OCI-LY1 (cell line): ENCODE data around the gene CIPC.

ENCODE experiments used
- H2AFZ ChIP-seq: fragments of 200-600 bp; sonication (generic), shearing (Covaris generic); 2 replicates; pipeline ENCODE4 v1.6.0; 2014; ENCODE audit warnings: antibody characterized with exemption, mild to moderate bottlenecking, low read length
- H3F3A ChIP-seq: fragments of 200-600 bp; sonication (generic), shearing (Covaris generic); 2 replicates; pipeline ENCODE4 v1.6.0; 2014; ENCODE audit warnings: mild to moderate bottlenecking, antibody characterized with exemption, low read length, moderate library complexity; ENCODE audit not compliant: insufficient read depth
- H3K27ac ChIP-seq: fragments of 200-600 bp; sonication (generic); 2 replicates; pipeline ENCODE4 v1.5.1; 2014; ENCODE audit warnings: low read length, mixed run types, mild to moderate bottlenecking, low read depth; ENCODE audit not compliant: poor library complexity, severe bottlenecking
- H3K27me3 ChIP-seq: fragments of 200-600 bp; sonication (generic); 2 replicates; pipeline ENCODE4 v1.6.0; 2014; ENCODE audit warnings: antibody characterized with exemption, mild to moderate bottlenecking, low read length, moderate library complexity; ENCODE audit not compliant: insufficient read depth
- H3K36me3 ChIP-seq: fragments of 200-600 bp; sonication (generic); 2 replicates; pipeline ENCODE4 v1.6.1; 2014; ENCODE audit warnings: mild to moderate bottlenecking, antibody characterized with exemption, low read length, moderate library complexity, mixed read lengths; ENCODE audit not compliant: insufficient read depth
- H3K4me1 ChIP-seq: fragments of 200-600 bp; sonication (generic); 2 replicates; pipeline ENCODE4 v1.5.1; 2014; ENCODE audit warnings: mild to moderate bottlenecking, low read length, moderate library complexity; ENCODE audit not compliant: insufficient read depth, severe bottlenecking
- H3K4me2 ChIP-seq: fragments of 200-600 bp; sonication (generic), shearing (Covaris generic); 2 replicates; pipeline ENCODE4 v1.6.1; 2014; ENCODE audit warnings: low read length
- H3K4me3 ChIP-seq: fragments of 200-600 bp; sonication (generic); 2 replicates; pipeline ENCODE4 v1.5.1; 2014; ENCODE audit warnings: low read length, low read depth, mild to moderate bottlenecking, mixed read lengths; ENCODE audit not compliant: poor library complexity, severe bottlenecking
- H3K79me2 ChIP-seq: fragments of 200-600 bp; shearing (Covaris generic); 2 replicates; pipeline ENCODE4 v1.6.1; 2016; ENCODE audit warnings: mixed run types, low read length, mixed read lengths; ENCODE audit not compliant: insufficient read depth
- H3K9ac ChIP-seq: fragments of 200-600 bp; sonication (generic), shearing (Covaris generic); 2 replicates; pipeline ENCODE4 v1.6.1; 2014; ENCODE audit warnings: mild to moderate bottlenecking, low read length, mixed read lengths
- H3K9me2 ChIP-seq: fragments of 200-600 bp; sonication (generic), shearing (Covaris generic); 2 replicates; pipeline ENCODE4 v1.6.1; 2014; ENCODE audit warnings: low read depth, mild to moderate bottlenecking, low read length, mixed read lengths
- H3K9me3 ChIP-seq: fragments of 200-600 bp; shearing (Covaris generic); 2 replicates; pipeline ENCODE4 v1.6.1; 2014; ENCODE audit warnings: low read length, mixed read lengths
- H4K20me1 ChIP-seq: fragments of 200-600 bp; sonication (generic), shearing (Covaris generic); 2 replicates; pipeline ENCODE4 v1.6.0; 2016; ENCODE audit warnings: mild to moderate bottlenecking, low read length; ENCODE audit not compliant: insufficient read depth
- EZH2 ChIP-seq: fragments of 200-600 bp; sonication (generic), shearing (Covaris generic); IDR thresholded peaks from 2 replicates; pipeline ENCODE4 v1.8.0; 2017; ENCODE audit warnings: borderline replicate concordance, mixed run types, mild to moderate bottlenecking, antibody characterized with exemption, low read length, moderate library complexity, mixed read lengths
- TF ChIP-seq, protein P1 (sequence below): fragments of 200-600 bp; sonication (generic), shearing (Covaris generic); IDR thresholded peaks from 2 replicates; pipeline ENCODE4 v1.5.1; 2017; ENCODE audit warnings: mild to moderate bottlenecking, antibody characterized with exemption, low read length, moderate library complexity, mixed read lengths

CIPC gene

DNA sequence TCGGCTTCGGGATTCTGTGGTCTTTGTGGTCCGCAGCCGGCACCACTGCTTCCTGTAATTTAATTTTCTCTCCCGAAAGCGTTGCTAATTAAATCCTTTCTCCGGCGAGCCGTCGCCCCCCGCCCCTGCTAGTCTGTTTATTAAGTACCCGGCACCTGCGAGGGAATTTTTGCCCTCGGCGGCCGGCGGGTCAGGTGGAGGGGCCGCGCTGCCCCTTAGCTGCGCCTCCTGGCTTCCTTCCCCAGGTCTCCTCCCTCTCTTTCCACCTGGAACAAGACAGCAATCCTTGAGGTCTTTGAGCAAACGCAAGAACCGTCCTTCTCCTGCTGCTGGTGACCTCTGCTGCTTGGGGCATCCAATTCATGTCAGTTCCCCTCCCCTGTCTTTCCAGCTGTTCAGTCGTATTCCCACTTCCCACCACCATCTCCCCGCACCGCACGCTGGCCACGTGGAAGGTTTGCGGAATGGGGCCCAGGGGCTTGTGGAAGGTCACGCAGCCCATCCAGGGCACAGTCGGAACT lies 27.3 kb downstream of the CIPC start:
- Histone ChIP-seq H3K4me3 (peak overlapping the region; percentile 64), H2AFZ (no peak overlapping the region), H3K36me3 (no peaks in the 10 kb centered on the region), H3K9me2 (no peaks in the 10 kb centered on the region), H3K4me1 (peaks cover 51% of the 10 kb centered on the region), H3K27me3 (no peaks in the 10 kb centered on the region), H3F3A (peaks cover 12% of the 10 kb centered on the region; the same call in 1 of the 2 replicates), H3K4me2 (peak overlapping the region; percentile 67), H3K27ac (no peak overlapping the region), H4K20me1 (no peaks in the 10 kb centered on the region), H3K9ac (peak overlapping the region; percentile 40; the same call in 1 of the 2 replicates), H3K79me2 (no peaks in the 10 kb centered on the region), H3K9me3 (no peaks in the 10 kb centered on the region)
- no peak for TF ChIP-seq EZH2
- TF ChIP-seq, protein P1, sequence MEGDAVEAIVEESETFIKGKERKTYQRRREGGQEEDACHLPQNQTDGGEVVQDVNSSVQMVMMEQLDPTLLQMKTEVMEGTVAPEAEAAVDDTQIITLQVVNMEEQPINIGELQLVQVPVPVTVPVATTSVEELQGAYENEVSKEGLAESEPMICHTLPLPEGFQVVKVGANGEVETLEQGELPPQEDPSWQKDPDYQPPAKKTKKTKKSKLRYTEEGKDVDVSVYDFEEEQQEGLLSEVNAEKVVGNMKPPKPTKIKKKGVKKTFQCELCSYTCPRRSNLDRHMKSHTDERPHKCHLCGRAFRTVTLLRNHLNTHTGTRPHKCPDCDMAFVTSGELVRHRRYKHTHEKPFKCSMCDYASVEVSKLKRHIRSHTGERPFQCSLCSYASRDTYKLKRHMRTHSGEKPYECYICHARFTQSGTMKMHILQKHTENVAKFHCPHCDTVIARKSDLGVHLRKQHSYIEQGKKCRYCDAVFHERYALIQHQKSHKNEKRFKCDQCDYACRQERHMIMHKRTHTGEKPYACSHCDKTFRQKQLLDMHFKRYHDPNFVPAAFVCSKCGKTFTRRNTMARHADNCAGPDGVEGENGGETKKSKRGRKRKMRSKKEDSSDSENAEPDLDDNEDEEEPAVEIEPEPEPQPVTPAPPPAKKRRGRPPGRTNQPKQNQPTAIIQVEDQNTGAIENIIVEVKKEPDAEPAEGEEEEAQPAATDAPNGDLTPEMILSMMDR = peak; percentile 8; the same call in 1 of the 2 replicates

DNA sequence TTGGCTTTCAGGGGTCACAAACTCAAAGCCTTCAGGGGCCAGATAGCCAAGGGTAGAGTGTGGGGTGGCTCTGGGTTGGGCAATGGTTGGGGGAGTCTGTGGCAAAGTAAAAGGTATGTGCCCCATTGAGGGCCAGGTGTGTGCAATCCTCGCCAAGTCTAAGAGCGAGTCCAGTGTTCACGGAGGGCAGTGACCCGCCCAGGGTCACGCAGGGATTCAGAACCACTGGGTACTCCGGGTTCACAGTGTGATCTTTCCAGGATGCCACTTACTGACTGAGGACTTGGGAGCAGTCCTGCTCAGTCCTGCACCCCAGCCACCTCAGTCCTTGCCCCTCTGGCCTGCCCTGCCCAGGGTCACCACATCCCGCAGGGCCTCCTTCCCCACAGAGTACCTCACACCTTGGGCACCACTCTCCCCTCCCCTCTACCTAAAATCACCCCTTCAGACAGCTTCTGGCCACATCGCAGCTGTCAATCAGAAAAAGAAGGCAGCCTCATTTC lies 27.8 kb downstream of the CIPC start:
- Histone ChIP-seq H3K79me2 (no peaks in the 10 kb centered on the region), H3F3A (peaks cover 9% of the 10 kb centered on the region; the same call in 1 of the 2 replicates), H2AFZ (no peak overlapping the region), H3K36me3 (no peaks in the 10 kb centered on the region), H3K9me2 (no peaks in the 10 kb centered on the region), H4K20me1 (no peaks in the 10 kb centered on the region), H3K9me3 (no peaks in the 10 kb centered on the region), H3K4me2 (no peak overlapping the region; the same call in 1 of the 2 replicates), H3K4me3 (no peak overlapping the region), H3K4me1 (peaks cover 46% of the 10 kb centered on the region), H3K27ac (no peak overlapping the region), H3K9ac (no peak overlapping the region; the same call in 1 of the 2 replicates), H3K27me3 (no peaks in the 10 kb centered on the region)
- no peak for TF ChIP-seq EZH2
- TF ChIP-seq, protein P1 = no peak

GRCh38 chr14:77126461-77126990 lies 28.5 kb downstream of the CIPC start:
- H3K36me3 ChIP-seq = no peaks in the 10 kb centered on the region
- no peak overlapping the region for H3K9ac ChIP-seq
- H2AFZ ChIP-seq = no peak overlapping the region
- H3K4me2 ChIP-seq = no peak overlapping the region
- no peak overlapping the region for H3K27ac ChIP-seq
- no peak for TF ChIP-seq EZH2
- TF ChIP-seq, protein P1 = no peak
- peaks cover 7% of the 10 kb centered on the region; the same call in 1 of the 2 replicates for H3F3A ChIP-seq
- H3K9me3 ChIP-seq = no peaks in the 10 kb centered on the region
- no peak overlapping the region for H3K4me3 ChIP-seq
- H3K4me1 ChIP-seq = peaks cover 40% of the 10 kb centered on the region
- H3K27me3 ChIP-seq = no peaks in the 10 kb centered on the region
- H3K9me2 ChIP-seq = no peaks in the 10 kb centered on the region
- H4K20me1 ChIP-seq = no peaks in the 10 kb centered on the region
- no peaks in the 10 kb centered on the region for H3K79me2 ChIP-seq
